A673 (cell line): Measurements from ENCODE around the gene GNG14. TPM values are rescaled to one million over a fixed set of nuclear protein-coding genes. Genes with fewer than 3 reads are reported as not detected.

Source experiments
- BruUV-seq: library from RNA; stranded (reverse); fragments of 400-500 nt; replicated peaks from 2 replicates; lab custom pipeline; 2021; lab: Mats Ljungman, UMichigan
- CTCF ChIA-PET: fragments of 300-600 bp; sonication (Branson Sonifier 250); formaldehyde crosslinking; loops from one replicate; lab custom pipeline; 2022; ENCODE audit warnings: antibody characterized with exemption; lab: Charles Lee
- POLR2A ChIA-PET: fragments of 300-600 bp; sonication (Branson Sonifier 250); formaldehyde crosslinking; loops from one replicate; lab custom pipeline; 2022; ENCODE audit warnings: antibody characterized with exemption; ENCODE audit not compliant: low non-redundant PET; lab: Charles Lee
- DNase-seq: peaks from one replicate; pipeline ENCODE4 v3.0.0-alpha.2; 2015; ENCODE audit warnings: low spot score
- H3K27ac ChIP-seq: fragments of 200-600 bp; sonication (generic); 2 replicates; pipeline ENCODE4 v1.5.1; 2016; ENCODE audit warnings: mixed run types, low read depth, mild to moderate bottlenecking, mixed read lengths, antibody characterized with exemption, low read length; ENCODE audit not compliant: poor library complexity, severe bottlenecking
- H3K27me3 ChIP-seq: fragments of 200-600 bp; sonication (generic); replicated peaks from 2 replicates; pipeline ENCODE4 v1.6.1; 2017; ENCODE audit warnings: mixed run types, low read depth, mild to moderate bottlenecking, mixed read lengths, antibody characterized with exemption, low read length; ENCODE audit not compliant: insufficient read depth, poor library complexity
- H3K36me3 ChIP-seq: fragments of 200-600 bp; sonication (generic); 2 replicates; pipeline ENCODE4 v1.6.1; 2016; ENCODE audit warnings: mixed run types, mild to moderate bottlenecking, mixed read lengths, antibody characterized with exemption, low read length; ENCODE audit not compliant: insufficient read depth, poor library complexity, severe bottlenecking
- H3K4me1 ChIP-seq: fragments of 200-600 bp; sonication (generic); 2 replicates; pipeline ENCODE4 v1.6.1; 2017; ENCODE audit warnings: mixed run types, mild to moderate bottlenecking, mixed read lengths, antibody characterized with exemption, low read length; ENCODE audit not compliant: insufficient read depth, poor library complexity, severe bottlenecking
- H3K4me3 ChIP-seq: fragments of 200-600 bp; sonication (generic); 2 replicates; pipeline ENCODE4 v1.5.1; 2016; ENCODE audit warnings: low read depth, mixed run types, mild to moderate bottlenecking, mixed read lengths, low read length; ENCODE audit not compliant: poor library complexity, severe bottlenecking
- H3K9me3 ChIP-seq: fragments of 200-600 bp; sonication (generic); 2 replicates; pipeline ENCODE4 v1.6.1; 2016; ENCODE audit warnings: mixed run types, low read depth, mild to moderate bottlenecking, mixed read lengths, antibody characterized with exemption, low read length; ENCODE audit not compliant: poor library complexity, severe bottlenecking
- EZH2 ChIP-seq: fragments of 200-600 bp; sonication (generic); IDR thresholded peaks from 2 replicates; pipeline ENCODE4 v1.6.1; 2017; ENCODE audit warnings: borderline replicate concordance, low read depth, mild to moderate bottlenecking, mixed read lengths, antibody characterized with exemption, low read length; ENCODE audit not compliant: poor library complexity, severe bottlenecking
- intact Hi-C: fragments of 100-400 bp; cut with micrococcal nuclease; formaldehyde crosslinking; loops from one replicate; pipeline ENCODE4 v1.10.0; 2022; ENCODE audit not compliant: unreplicated experiment
- total RNA-seq: library from RNA; stranded (reverse); gene quantifications from 2 replicates; pipeline ENCODE4 v1.2.3, GENCODE V29; 2021
- TF ChIP-seq, protein P1 (sequence below): fragments of 300-800, 200-600 bp; sonication (generic); conservative IDR thresholded peaks from 2 replicates; pipeline ENCODE4 v1.5.1; 2017; ENCODE audit warnings: low read depth, mild to moderate bottlenecking, antibody characterized with exemption, low read length, moderate library complexity, mixed read lengths

Gene GNG14
- total RNA-seq, 1 experiment from 2014 or later = not detected

GRCh38 chr19:12647047-12647446 lies 40.8 kb upstream of the GNG14 start:
- intact Hi-C loops = loop anchor here (10.0 kb wide), 1 partner anchor 762 kb away; the partner anchor contains the start of gene ZNF69
- Histone ChIP-seq H3K4me3 (no peak overlapping the region), H3K27ac (no peak overlapping the region), H3K4me1 (no peaks in the 10 kb centered on the region), H3K27me3 (no peaks in the 10 kb centered on the region), H3K9me3 (no peaks in the 10 kb centered on the region), H3K36me3 (no peaks in the 10 kb centered on the region)
- ChIA-PET POLR2A (no interaction called here), CTCF (no interaction called here)
- no peak for DNase-seq
- no TSS peak for BruUV-seq
- TF ChIP-seq, protein P1, sequence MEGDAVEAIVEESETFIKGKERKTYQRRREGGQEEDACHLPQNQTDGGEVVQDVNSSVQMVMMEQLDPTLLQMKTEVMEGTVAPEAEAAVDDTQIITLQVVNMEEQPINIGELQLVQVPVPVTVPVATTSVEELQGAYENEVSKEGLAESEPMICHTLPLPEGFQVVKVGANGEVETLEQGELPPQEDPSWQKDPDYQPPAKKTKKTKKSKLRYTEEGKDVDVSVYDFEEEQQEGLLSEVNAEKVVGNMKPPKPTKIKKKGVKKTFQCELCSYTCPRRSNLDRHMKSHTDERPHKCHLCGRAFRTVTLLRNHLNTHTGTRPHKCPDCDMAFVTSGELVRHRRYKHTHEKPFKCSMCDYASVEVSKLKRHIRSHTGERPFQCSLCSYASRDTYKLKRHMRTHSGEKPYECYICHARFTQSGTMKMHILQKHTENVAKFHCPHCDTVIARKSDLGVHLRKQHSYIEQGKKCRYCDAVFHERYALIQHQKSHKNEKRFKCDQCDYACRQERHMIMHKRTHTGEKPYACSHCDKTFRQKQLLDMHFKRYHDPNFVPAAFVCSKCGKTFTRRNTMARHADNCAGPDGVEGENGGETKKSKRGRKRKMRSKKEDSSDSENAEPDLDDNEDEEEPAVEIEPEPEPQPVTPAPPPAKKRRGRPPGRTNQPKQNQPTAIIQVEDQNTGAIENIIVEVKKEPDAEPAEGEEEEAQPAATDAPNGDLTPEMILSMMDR = no peak
- TF ChIP-seq EZH2 = no peak

GRCh38 chr19:12647490-12648071 lies 40.2 kb upstream of the GNG14 start:
- peak overlapping the region; percentile 28 for H3K4me3 ChIP-seq
- CTCF ChIA-PET = no interaction called here

GRCh38 chr19:12648088-12648487 lies 39.7 kb upstream of the GNG14 start:
- no peaks in the 10 kb centered on the region for H3K4me1 ChIP-seq
- POLR2A ChIA-PET = interaction anchor here (0.6 kb wide), 1 partner anchor 18 kb away, joined by 5 read pairs; the partner anchor contains the start of genes MAN2B1 and WDR83
- H3K27ac ChIP-seq = no peak overlapping the region
- CTCF ChIA-PET = no interaction called here
- no peak for DNase-seq
- no peaks in the 10 kb centered on the region for H3K27me3 ChIP-seq
- peak overlapping the region; percentile 28 for H3K4me3 ChIP-seq
- no peaks in the 10 kb centered on the region for H3K36me3 ChIP-seq
- TF ChIP-seq EZH2 = no peak
- TF ChIP-seq, protein P1 = peak; percentile 31; the same call in 1 of the 2 replicates
- intact Hi-C loops = loop anchor here (10.0 kb wide), 1 partner anchor 763 kb away; the partner anchor contains the start of gene ZNF69
- H3K9me3 ChIP-seq = no peaks in the 10 kb centered on the region
- no TSS peak for BruUV-seq

More at GRCh38 chr19:12647490-12648071, 40.2 kb upstream of the GNG14 start:
- Histone ChIP-seq H3K36me3 (no peaks in the 10 kb centered on the region), H3K4me1 (no peaks in the 10 kb centered on the region), H3K27me3 (no peaks in the 10 kb centered on the region), H3K9me3 (no peaks in the 10 kb centered on the region), H3K27ac (no peak overlapping the region)
- no TSS peak for BruUV-seq
- POLR2A ChIA-PET = interaction anchor here (0.6 kb wide), 1 partner anchor 19 kb away, joined by 5 read pairs; the partner anchor contains the start of genes MAN2B1 and WDR83
- intact Hi-C loops = loop anchor here (10.0 kb wide), 1 partner anchor 763 kb away; the partner anchor contains the start of gene ZNF69
- TF ChIP-seq EZH2 = no peak
- TF ChIP-seq, protein P1 = no peak
- peak; percentile 60 for DNase-seq
